Measurements from ENCODE around the gene EML4.
"Not testable (repeated sequence)": the region's sequence is repeated elsewhere in the genome, so short reads cannot be mapped to it uniquely, and the experiment has no call there.

Gene EML4

GRCh38 chr2:42315844-42316470 is 146.8 kb downstream of the EML4 start:
- DNase-seq, result no peak

GRCh38 chr2:42316910-42317309 is 147.8 kb downstream of the EML4 start:
- DNase-seq, result no peak

- no peak for DNase-seq
Observed at GRCh38 chr2:42317486-42317885, 148.3 kb downstream of the EML4 start.

GRCh38 chr2:42317945-42318344 is 148.8 kb downstream of the EML4 start:
- no peak for DNase-seq

GRCh38 chr2:42319265-42319664 is 150.1 kb downstream of the EML4 start:
- DNase-seq, result no peak

GRCh38 chr2:42321452-42322064 is 152.4 kb downstream of the EML4 start:
- no peak for DNase-seq

- no peak for DNase-seq
Observed at GRCh38 chr2:42324244-42324643, 155.1 kb downstream of the EML4 start.

GRCh38 chr2:42324949-42325348 is 155.8 kb downstream of the EML4 start:
- no peak for DNase-seq

- no peak for DNase-seq
Observed at GRCh38 chr2:42325609-42326008, 156.5 kb downstream of the EML4 start.

- no peak for DNase-seq
Observed at GRCh38 chr2:42327125-42327524, 158.0 kb downstream of the EML4 start.

GRCh38 chr2:42328148-42328833 is 159.1 kb downstream of the EML4 start:
- DNase-seq, result no peak

GRCh38 chr2:42328923-42329322 is 159.8 kb downstream of the EML4 start:
- no peak for DNase-seq

GRCh38 chr2:42329736-42330135 is 160.6 kb downstream of the EML4 start:
- DNase-seq, result no peak

- DNase-seq, result no peak
Observed at GRCh38 chr2:42331569-42332284, 162.6 kb downstream of the EML4 start.

GRCh38 chr2:42332575-42332974 is 163.4 kb downstream of the EML4 start:
- no peak for DNase-seq

- DNase-seq, result no peak
Observed at GRCh38 chr2:42333579-42333978, 164.4 kb downstream of the EML4 start.

- DNase-seq, result no peak
Observed at GRCh38 chr2:42334220-42334619, 165.1 kb downstream of the EML4 start.

GRCh38 chr2:42334865-42335264 is 165.7 kb downstream of the EML4 start:
- not testable (repeated sequence) for DNase-seq

- no peak for DNase-seq
Observed at GRCh38 chr2:42335514-42336104, 166.5 kb downstream of the EML4 start.

GRCh38 chr2:42336361-42336965 is 167.3 kb downstream of the EML4 start:
- no peak for DNase-seq

GRCh38 chr2:42337356-42337820 is 168.2 kb downstream of the EML4 start:
- no peak for DNase-seq

GRCh38 chr2:42337846-42338566 is 168.9 kb downstream of the EML4 start:
- no peak for DNase-seq

All from cerebellar nuclear complex (tissue), 1 donor.